Kidney capillary endothelial cell (primary cell): ENCODE results near the gene LTB4R2.
"Not testable (repeated sequence)": the region's sequence is repeated elsewhere in the genome, so short reads cannot be mapped to it uniquely, and the experiment has no call there.

Source experiments
- DNase-seq: peaks from one replicate; pipeline ENCODE4 v3.0.0-alpha.2; 2018; ENCODE audit warnings: low spot score

LTB4R2 gene

GRCh38 chr14:24340606-24341005 lies 30.7 kb downstream of the LTB4R2 start:
- DNase-seq, result no peak

GRCh38 chr14:24342889-24343288 lies 32.9 kb downstream of the LTB4R2 start:
- DNase-seq, result no peak

DNA sequence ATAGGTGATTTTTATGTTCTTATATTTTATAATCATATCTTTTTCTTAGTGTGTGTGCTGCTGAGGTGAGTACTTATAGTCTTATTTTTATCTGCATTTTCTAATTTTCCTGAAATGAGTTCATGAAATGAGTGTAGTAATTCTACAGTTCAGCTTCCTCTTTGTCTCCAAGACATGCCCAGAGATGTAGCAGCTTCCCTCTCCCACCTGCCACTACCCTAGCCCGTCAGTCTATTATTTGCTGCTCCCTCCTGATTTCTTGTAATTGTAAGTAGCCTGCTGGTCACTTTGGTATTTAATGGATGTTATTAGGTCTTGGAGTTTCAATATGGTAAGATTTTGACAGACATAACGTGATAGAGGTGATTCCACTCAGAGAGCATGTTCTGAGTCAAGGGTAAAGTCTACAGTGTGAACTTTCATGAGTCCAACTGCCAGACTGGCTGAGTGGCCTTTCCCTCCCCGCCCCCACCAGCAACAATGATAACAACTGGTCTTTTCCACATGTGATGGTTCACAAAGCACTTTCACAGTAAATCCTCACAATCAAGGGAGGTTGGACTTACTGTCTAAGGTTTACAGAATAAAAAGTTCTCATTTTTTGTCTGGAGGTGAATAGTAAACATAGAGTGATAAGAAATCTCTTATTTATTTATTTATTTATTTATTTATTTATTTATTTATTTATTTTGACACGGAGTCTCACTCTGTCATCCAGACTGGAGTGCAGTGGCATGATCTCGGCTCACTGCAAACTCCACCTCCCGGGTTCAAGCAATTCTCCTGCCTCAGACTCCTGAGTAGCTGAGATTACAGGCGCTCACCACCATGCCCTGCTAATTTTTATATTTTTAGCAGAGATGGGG lies 34.1 kb downstream of the LTB4R2 start:
- no peak for DNase-seq

DNA sequence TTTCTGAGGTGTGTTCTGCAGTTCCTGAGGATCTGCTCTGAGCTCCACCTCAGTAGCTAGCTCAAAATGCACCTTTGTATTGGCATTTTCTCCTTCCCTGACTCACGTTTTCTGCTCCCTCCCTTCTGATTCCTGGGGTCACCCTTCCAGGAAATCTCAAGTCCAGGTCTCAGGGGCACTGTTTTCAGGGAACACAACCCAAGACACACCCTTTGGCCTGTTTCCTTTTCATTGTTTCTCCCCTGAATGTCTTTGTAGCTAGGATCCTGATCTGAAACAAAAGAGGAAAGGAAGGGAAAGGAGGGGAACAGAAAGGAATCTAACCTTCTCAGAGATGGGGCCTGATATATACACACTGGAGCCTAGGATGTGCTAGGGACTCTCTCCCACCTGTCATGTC lies 37.2 kb downstream of the LTB4R2 start:
- DNase-seq, result no peak

DNA sequence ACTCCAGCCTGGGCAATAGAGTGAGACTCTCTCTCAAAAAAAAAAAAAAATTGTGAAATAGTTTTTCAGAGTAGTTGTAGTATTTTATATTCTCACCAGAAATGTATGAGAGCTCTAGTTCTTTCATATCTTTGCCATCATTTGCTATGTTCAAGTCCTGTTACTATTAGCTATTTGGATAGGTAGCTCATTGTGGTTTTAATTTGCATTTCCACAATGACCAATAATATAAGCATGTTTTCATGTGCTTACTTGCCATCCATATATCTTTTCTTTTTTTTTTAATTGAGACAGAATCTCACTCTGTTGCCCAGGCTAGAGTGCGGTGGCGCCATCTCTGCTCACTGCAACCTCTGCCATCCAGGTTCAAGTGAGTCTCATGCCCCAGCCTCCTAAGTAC lies 38.2 kb downstream of the LTB4R2 start:
- DNase-seq, result no peak

DNA sequence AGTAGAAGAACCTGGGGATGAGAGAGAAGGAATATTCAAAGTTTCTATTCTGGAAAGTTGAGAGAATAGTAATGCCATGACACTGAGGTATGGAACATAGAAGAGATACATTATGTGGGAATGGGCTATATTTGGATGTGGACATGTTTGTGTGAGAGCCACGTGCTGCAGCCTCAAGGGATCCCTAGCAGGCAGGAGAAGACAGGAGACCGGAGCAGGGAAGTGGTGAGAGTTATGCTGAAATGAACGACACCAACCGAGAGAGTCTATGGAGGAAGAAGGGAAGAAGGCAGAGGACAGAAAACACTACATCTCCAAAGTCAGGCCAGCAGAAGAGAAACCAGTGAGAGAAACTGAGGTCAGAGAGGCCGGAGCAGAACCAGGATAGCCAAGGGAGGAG lies 39.8 kb downstream of the LTB4R2 start:
- no peak for DNase-seq

DNA sequence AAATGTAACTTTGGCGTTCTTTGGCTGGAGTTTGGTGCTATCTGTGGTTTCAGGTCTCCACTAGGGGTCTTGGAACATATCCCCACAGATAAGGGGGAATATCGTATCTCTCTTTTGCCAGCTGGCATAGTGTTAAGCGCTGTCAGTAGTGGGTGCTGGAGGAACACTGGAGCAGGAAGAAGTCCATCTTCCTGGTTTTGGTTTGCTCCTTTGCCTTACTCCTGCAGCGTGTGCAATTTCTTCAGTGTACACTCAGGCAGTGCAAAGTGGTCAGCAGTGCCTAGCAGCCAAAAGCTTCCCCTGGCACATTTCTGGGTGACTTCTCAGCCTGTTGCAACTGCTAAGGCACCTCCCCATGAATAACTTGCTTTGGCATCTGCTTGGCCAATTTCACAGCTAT lies 41.6 kb downstream of the LTB4R2 start:
- DNase-seq, result no peak

DNA sequence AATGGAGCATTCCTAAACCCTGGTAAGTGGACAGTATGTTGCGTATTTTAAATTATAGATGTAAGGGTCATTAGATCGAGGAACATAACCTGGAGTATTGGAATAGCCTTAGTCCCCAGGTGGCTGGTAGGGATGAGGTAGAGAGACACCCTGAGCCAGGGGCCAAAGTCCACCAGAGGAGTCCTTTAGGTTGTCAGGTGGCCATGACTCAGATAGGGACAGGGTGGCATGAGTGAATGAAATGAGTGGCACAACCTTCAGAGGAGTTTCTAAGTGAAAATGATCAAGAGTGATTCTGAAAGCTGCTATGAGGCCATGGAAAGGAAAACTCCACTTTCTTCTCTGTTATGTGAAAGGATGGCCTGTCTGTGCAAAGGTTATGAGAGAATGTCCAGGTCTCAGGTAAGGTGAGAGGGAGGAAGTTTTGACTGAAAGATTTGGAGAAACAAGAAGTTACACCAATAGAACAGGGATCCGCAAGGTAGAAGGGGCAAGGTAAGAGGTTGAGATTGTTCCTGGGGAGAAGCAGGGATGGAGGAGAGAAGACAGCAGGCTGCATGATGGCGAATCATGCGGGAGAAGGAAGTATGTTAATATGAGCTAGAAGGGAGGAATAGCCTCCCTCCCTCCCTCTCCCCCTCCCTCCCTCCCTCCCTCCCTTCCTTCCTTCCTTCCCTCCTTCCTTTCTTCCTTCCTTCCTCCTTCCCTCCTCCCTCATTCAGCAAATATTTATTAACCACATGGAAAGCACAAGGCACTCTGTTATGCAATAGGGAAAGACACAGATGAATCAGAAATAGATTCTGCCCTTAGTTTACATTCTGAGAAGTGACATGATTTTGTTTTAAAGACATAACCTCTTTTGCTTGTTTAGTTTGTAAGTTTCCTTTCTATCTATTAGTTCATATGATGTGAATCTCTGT lies 43.9 kb downstream of the LTB4R2 start:
- DNase-seq, result no peak

DNA sequence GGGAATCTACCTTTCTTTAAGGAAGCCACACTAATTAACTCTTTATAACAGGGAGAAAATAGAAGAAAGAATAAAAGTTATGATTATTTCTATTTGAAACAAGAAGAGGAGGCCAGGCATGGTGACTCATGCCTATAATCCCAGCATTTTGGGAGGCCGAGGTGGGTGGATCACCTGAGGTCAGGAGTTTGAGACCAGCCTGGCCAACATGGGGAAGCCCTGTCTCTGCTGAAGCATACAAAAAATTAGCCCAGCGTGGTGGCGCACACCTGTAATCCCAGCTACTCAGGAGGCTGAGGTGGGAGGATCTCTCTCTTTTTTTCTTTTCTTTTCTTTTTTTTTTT lies 44.5 kb downstream of the LTB4R2 start:
- DNase-seq, result not testable (repeated sequence)

DNA sequence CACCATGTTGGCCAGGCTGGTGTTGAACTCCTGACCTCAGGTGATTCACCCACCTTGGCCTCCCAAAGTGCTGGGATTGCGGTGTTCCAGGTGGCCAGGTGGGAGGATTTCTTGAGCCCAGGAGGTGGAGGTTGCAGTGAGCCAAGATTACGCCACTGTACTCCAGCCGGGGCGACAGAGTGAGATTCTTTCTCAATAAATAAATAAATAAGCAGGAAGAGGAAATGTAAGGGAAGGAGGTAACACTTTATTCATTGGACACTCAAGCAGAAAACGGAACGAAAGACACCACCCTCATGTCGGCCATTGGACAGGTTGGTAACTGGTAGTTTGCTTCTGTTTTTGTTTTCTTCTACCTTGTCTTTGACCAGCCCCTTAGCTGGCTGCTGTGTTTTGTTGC lies 45.1 kb downstream of the LTB4R2 start:
- no peak for DNase-seq

DNA sequence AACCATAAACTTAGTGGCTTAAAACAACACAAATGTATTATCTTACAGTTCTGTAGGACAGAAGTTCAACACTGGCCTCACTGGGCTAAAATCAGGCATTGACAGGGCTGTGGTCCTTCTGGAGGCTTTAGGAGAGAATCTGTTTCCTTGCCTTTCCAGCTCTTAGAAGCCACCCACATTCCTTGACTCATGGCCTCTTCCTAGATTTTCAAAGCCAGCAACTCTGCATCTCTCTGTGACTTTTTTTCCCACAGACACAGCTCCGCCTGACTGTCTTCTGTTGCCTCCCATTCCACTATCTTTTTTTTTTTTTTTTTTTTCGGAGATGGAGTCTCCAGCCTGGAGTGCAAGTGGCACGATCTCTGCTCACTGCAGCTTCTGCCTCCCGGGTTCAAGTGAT lies 46.3 kb downstream of the LTB4R2 start:
- DNase-seq, result no peak

DNA sequence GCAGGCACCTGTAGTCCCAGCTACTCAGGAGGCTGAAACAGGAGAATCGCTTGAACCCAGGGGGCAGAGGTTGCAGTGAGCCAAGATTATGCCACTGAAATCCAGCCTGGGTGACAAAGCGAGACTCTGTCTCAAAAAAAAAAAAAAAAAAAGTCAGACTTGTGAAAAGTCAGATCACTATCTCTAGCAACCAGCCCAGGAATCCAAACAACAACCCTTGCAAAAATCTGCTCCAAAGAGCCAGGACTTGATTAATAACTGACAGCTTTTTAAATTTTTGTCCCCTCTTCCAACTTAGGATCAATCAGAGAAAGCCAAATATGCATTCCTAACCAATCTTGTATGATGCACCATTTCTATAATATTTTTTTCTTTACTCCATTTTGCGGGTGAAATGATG lies 50.3 kb downstream of the LTB4R2 start:
- no peak for DNase-seq

DNA sequence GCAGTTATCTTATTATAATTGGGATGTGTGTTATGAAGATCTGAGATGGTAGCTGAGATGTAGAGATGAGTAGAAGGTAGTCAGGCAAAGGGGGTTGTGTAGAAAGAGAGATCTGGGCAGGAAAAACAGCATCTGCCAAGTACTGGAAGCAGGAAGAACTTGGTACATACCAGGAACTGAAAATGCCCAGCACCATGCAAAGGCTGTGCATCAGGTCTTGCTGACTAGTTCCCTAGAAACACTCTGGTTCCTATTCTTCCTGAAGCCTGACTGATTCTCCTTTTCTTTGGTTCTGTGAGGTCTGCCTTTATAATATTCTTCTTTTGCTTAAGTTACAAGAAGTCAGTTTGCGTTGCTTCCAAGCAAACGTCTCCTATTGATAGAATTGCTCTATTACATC lies 51.4 kb downstream of the LTB4R2 start:
- no peak for DNase-seq
